Ectodermal cell (in vitro differentiated cells): ENCODE results near the gene TTC23.
"Not testable (repeated sequence)": the region's sequence is repeated elsewhere in the genome, so short reads cannot be mapped to it uniquely, and the experiment has no call there.

Experiments
- H3K27ac ChIP-seq: 2 replicates; pipeline ENCODE4 v1.7.0; 2013; ENCODE audit warnings: mild to moderate bottlenecking, low read depth, low read length; ENCODE audit not compliant: insufficient read depth, poor library complexity, severe bottlenecking
- H3K27me3 ChIP-seq: 2 replicates; pipeline ENCODE4 v1.7.0; 2013; ENCODE audit warnings: mild to moderate bottlenecking, low read length; ENCODE audit not compliant: insufficient read depth, control insufficient read depth, poor library complexity, severe bottlenecking
- H3K36me3 ChIP-seq: one replicate; pipeline ENCODE4 v1.7.0; 2013; ENCODE audit warnings: low read length; ENCODE audit not compliant: control insufficient read depth, insufficient read depth
- H3K4me1 ChIP-seq: one replicate; pipeline ENCODE4 v1.7.0; 2013; ENCODE audit warnings: low read length; ENCODE audit not compliant: control insufficient read depth, insufficient read depth
- H3K4me3 ChIP-seq: 2 replicates; pipeline ENCODE4 v1.7.0; 2013; ENCODE audit warnings: low read depth, low read length, control low read depth; ENCODE audit not compliant: insufficient read depth
- H3K9me3 ChIP-seq: 2 replicates; pipeline ENCODE4 v1.7.0; 2013; ENCODE audit warnings: mild to moderate bottlenecking, low read length, moderate library complexity; ENCODE audit not compliant: control insufficient read depth
- WGBS, 2 experiments: methylation state at CpG; one replicate each; pipeline ENCODE4 v1.1.7; 2013; ENCODE audit warnings: missing lambda C conversion rate in 2 of 2; 5-methylcytosine and 5-hydroxymethylcytosine counted together

Gene TTC23

GRCh38 chr15:99250494-99250856 lies 1.1 kb upstream of the TTC23 start:
- Histone ChIP-seq H3K36me3 (no peaks in the 10 kb centered on the region), H3K4me1 (no peaks in the 10 kb centered on the region), H3K27ac (peak overlapping the region; percentile 52), H3K9me3 (no peaks in the 10 kb centered on the region), H3K4me3 (peak overlapping the region; percentile 62), H3K27me3 (peaks cover 8% of the 10 kb centered on the region)
- 20 to 21% methylated on average over 6 of the region's 7 CpGs for WGBS, 2 experiments

GRCh38 chr15:99250001-99250400 lies 620 bp upstream of the TTC23 start:
- H3K4me1 ChIP-seq: no peaks in the 10 kb centered on the region
- H3K36me3 ChIP-seq: no peaks in the 10 kb centered on the region
- peak overlapping the region; percentile 62 for H3K4me3 ChIP-seq
- H3K9me3 ChIP-seq: no peaks in the 10 kb centered on the region
- H3K27ac ChIP-seq: no peak overlapping the region
- WGBS, 2 experiments: 58 to 65% methylated on average over 3 of the region's 4 CpGs
- peaks cover 8% of the 10 kb centered on the region for H3K27me3 ChIP-seq

- WGBS, 2 experiments: 91 to 94% methylated on average over 5 to 7 of the region's 7 CpGs
- H3K27me3 ChIP-seq: peaks cover 5% of the 10 kb centered on the region
- H3K4me3 ChIP-seq: peak overlapping the region; percentile 51
These were observed 1.2 kb downstream of the TTC23 start for GRCh38 chr15:99248000-99248715.

GRCh38 chr15:99247062-99247461 lies 2.3 kb downstream of the TTC23 start:
- no peaks in the 10 kb centered on the region for H3K4me1 ChIP-seq
- 90 to 92% methylated on average over 3 of the region's 3 CpGs for WGBS, 2 experiments
- no peaks in the 10 kb centered on the region for H3K9me3 ChIP-seq
- no peaks in the 10 kb centered on the region for H3K36me3 ChIP-seq
- H3K4me3 ChIP-seq: no peak overlapping the region
- no peak overlapping the region for H3K27ac ChIP-seq
- peaks cover under 1% of the 10 kb centered on the region for H3K27me3 ChIP-seq

More at GRCh38 chr15:99248000-99248715, 1.2 kb downstream of the TTC23 start:
- Histone ChIP-seq H3K27ac (no peak overlapping the region), H3K36me3 (no peaks in the 10 kb centered on the region), H3K9me3 (no peaks in the 10 kb centered on the region), H3K4me1 (no peaks in the 10 kb centered on the region)

- H3K36me3 ChIP-seq: no peaks in the 10 kb centered on the region
- H3K4me1 ChIP-seq: no peaks in the 10 kb centered on the region
- no peak overlapping the region for H3K4me3 ChIP-seq
- H3K27me3 ChIP-seq: no peaks in the 10 kb centered on the region
- no peaks in the 10 kb centered on the region for H3K9me3 ChIP-seq
- no peak overlapping the region for H3K27ac ChIP-seq
- WGBS, 2 experiments: 100% methylated on average over 1 of the region's 4 CpGs
These were observed 5.1 kb downstream of the TTC23 start for GRCh38 chr15:99244306-99244705.

GRCh38 chr15:99241752-99242151 lies 7.6 kb downstream of the TTC23 start:
- H3K4me1 ChIP-seq: no peaks in the 10 kb centered on the region
- no peaks in the 10 kb centered on the region for H3K36me3 ChIP-seq
- no peak overlapping the region for H3K4me3 ChIP-seq
- no peak overlapping the region for H3K27ac ChIP-seq
- no peaks in the 10 kb centered on the region for H3K27me3 ChIP-seq
- whole genome bisulfite sequencing, 2 experiments: 93 to 94% methylated on average over 9 of the region's 9 CpGs
- no peaks in the 10 kb centered on the region for H3K9me3 ChIP-seq

GRCh38 chr15:99239545-99240198 lies 9.7 kb downstream of the TTC23 start:
- no peaks in the 10 kb centered on the region for H3K9me3 ChIP-seq
- no peaks in the 10 kb centered on the region for H3K4me1 ChIP-seq
- H3K27ac ChIP-seq: no peak overlapping the region
- H3K27me3 ChIP-seq: no peaks in the 10 kb centered on the region
- H3K36me3 ChIP-seq: no peaks in the 10 kb centered on the region
- H3K4me3 ChIP-seq: no peak overlapping the region
- 93 to 96% methylated on average over 1 of the region's 1 CpG for WGBS, 2 experiments

GRCh38 chr15:99238849-99239248 lies 10.5 kb downstream of the TTC23 start:
- 73 to 78% methylated on average over 3 of the region's 3 CpGs for WGBS, 2 experiments

GRCh38 chr15:99234160-99234559 lies 15.2 kb downstream of the TTC23 start:
- 86 to 87% methylated on average over 6 of the region's 6 CpGs for whole genome bisulfite sequencing, 2 experiments
- not testable (repeated sequence) for H3K9me3 ChIP-seq, H3K4me3 ChIP-seq, H3K27me3 ChIP-seq, H3K4me1 ChIP-seq, H3K36me3 ChIP-seq, H3K27ac ChIP-seq

More at GRCh38 chr15:99238849-99239248, 10.5 kb downstream of the TTC23 start:
- no peaks in the 10 kb centered on the region for H3K27me3 ChIP-seq
- H3K4me1 ChIP-seq: no peaks in the 10 kb centered on the region
- H3K4me3 ChIP-seq: no peak overlapping the region
- H3K36me3 ChIP-seq: no peaks in the 10 kb centered on the region
- H3K9me3 ChIP-seq: no peaks in the 10 kb centered on the region
- H3K27ac ChIP-seq: no peak overlapping the region

GRCh38 chr15:99232740-99233139 lies 16.6 kb downstream of the TTC23 start:
- Histone ChIP-seq H3K36me3 (no peaks in the 10 kb centered on the region), H3K4me3 (no peak overlapping the region), H3K4me1 (no peaks in the 10 kb centered on the region), H3K9me3 (no peaks in the 10 kb centered on the region), H3K27ac (no peak overlapping the region), H3K27me3 (no peaks in the 10 kb centered on the region)
- 97 to 100% methylated on average over 2 of the region's 2 CpGs for WGBS, 2 experiments
